Small intestine (tissue), 7 donors: ENCODE results near the gene MKKS. TPM values are rescaled to one million over a fixed set of nuclear protein-coding genes. Genes with fewer than 3 reads are reported as not detected.

Experiments used
- DNase-seq, 2 donors: peaks; one replicate each; pipeline versions ENCODE4 v3.0.0 to v3.0.0-alpha.2; 2013
- FAIRE-seq: peaks from 2 replicates; lab custom pipeline; 2012; peaks lifted over from hg19 to GRCh38; lab: Jason Lieb, UNC
- H3K27ac ChIP-seq, 3 donors: one replicate each; pipeline ENCODE4 v1.5.1; 2013; ENCODE audit warnings: low read length in 2 of 3, mild to moderate bottlenecking in 2 of 3, control low read depth in 1 of 3, inconsistent platforms in 1 of 3, low read depth in 1 of 3, moderate library complexity in 1 of 3
- H3K27me3 ChIP-seq, 3 donors: one replicate each; pipeline ENCODE4 v1.6.1; 2013; ENCODE audit warnings: low read length in 3 of 3, inconsistent platforms in 1 of 3; ENCODE audit not compliant: control insufficient read depth in 3 of 3, insufficient read depth in 3 of 3
- H3K36me3 ChIP-seq, 3 donors: one replicate each; pipeline ENCODE4 v1.6.1; 2013; ENCODE audit warnings: low read length in 3 of 3, inconsistent platforms in 1 of 3, low read depth in 1 of 3, mild to moderate bottlenecking in 1 of 3, moderate library complexity in 1 of 3; ENCODE audit not compliant: control insufficient read depth in 3 of 3, insufficient read depth in 2 of 3
- H3K4me1 ChIP-seq, 3 donors: one replicate each; pipeline ENCODE4 v1.6.1; 2013; ENCODE audit warnings: low read length in 2 of 3, inconsistent platforms in 1 of 3, low read depth in 1 of 3, mild to moderate bottlenecking in 1 of 3, moderate library complexity in 1 of 3; ENCODE audit not compliant: control insufficient read depth in 3 of 3, insufficient read depth in 2 of 3
- H3K4me3 ChIP-seq, 3 donors: one replicate each; pipeline ENCODE4 v1.5.1; 2013; ENCODE audit warnings: low read length in 3 of 3, control low read depth in 1 of 3, inconsistent platforms in 1 of 3, low read depth in 1 of 3, mild to moderate bottlenecking in 1 of 3, moderate library complexity in 1 of 3
- H3K9me3 ChIP-seq, 2 donors: one replicate each; pipeline ENCODE4 v1.6.1; 2013; ENCODE audit warnings: low read depth in 1 of 2, low read length in 1 of 2; ENCODE audit not compliant: control insufficient read depth in 2 of 2, insufficient read depth in 1 of 2
- WGBS, 3 donors: extraction: QIAGEN DNeasy Blood & Tissue Kit; methylation state at CpG; one replicate each; pipeline ENCODE4 v1.1.7; 2013; 5-methylcytosine and 5-hydroxymethylcytosine counted together
- polyA plus RNA-seq, 4 donors: library from polyadenylated mRNA; stranded (reverse) in 3 of 4; unstranded in 1 of 4; fragments of 200-250 nt in 3 of 4; fragments of 120-200 nt in 1 of 4; gene quantifications; one replicate each; pipeline versions ENCODE4 v1.2.1 to v1.2.3, GENCODE V29; 2013
- donor health status: healthy with polysubstance abuse.
- donor health status: control.
- donor health status: control.
- donor health status: Bipolar disorder and iron deficiency.
- donor health status: healthy.

The MKKS gene
- polyA plus RNA-seq, 4 donors: 22.7 to 29.1 (median 24.6) TPM

GRCh38 chr20:10434467-10434831 is 427 bp upstream of the MKKS start:
- no peaks in the 10 kb centered on the region for H3K27me3 ChIP-seq
- DNase-seq (peak; percentile 98 to 99), FAIRE-seq (peak; percentile 36)
- no peaks in the 10 kb centered on the region for H3K9me3 ChIP-seq
- WGBS, 3 donors: 0 to 1% (median 0%) methylated on average over 17 of the region's 17 CpGs
- peaks cover 7 to 15% (median 7%) of the 10 kb centered on the region in 3 donors for H3K4me1 ChIP-seq
- peaks cover 0 to 6% (median 0%) of the 10 kb centered on the region in 3 donors for H3K36me3 ChIP-seq
- H3K27ac ChIP-seq: peak overlapping the region; percentile 95 to 97 (median 96)
- peak overlapping the region; percentile 28 to 96 (median 79) for H3K4me3 ChIP-seq

GRCh38 chr20:10433014-10433622 is 904 bp downstream of the MKKS start:
- no peak for FAIRE-seq
- Histone ChIP-seq H3K4me1 (peaks cover 7 to 20% (median 14%) of the 10 kb centered on the region in 3 donors), H3K27ac (peak overlapping the region; percentile 95 to 97 (median 96)), H3K4me3 (peak overlapping the region; percentile 77 to 96 (median 79)), H3K36me3 (peaks cover 0 to 5% (median 0%) of the 10 kb centered on the region in 3 donors), H3K9me3 (no peaks in the 10 kb centered on the region), H3K27me3 (no peaks in the 10 kb centered on the region)
- DNase-seq: peak in 1 of 2 donors; percentile 25
- 34 to 51% (median 48%) methylated on average over 28 to 30 of the region's 30 CpGs for WGBS, 3 donors

GRCh38 chr20:10432079-10432478 is 1.9 kb downstream of the MKKS start:
- Histone ChIP-seq H3K9me3 (no peaks in the 10 kb centered on the region), H3K4me3 (no peak overlapping the region), H3K27ac (no peak overlapping the region), H3K36me3 (peaks cover 0 to 5% (median 0%) of the 10 kb centered on the region in 3 donors), H3K27me3 (no peaks in the 10 kb centered on the region), H3K4me1 (peaks cover 7 to 20% (median 14%) of the 10 kb centered on the region in 3 donors)
- DNase-seq: no peak
- FAIRE-seq: no peak
- 70 to 78% (median 77%) methylated on average over 1 of the region's 1 CpG for WGBS, 3 donors

- Histone ChIP-seq H3K4me3 (no peak overlapping the region), H3K36me3 (peaks cover 0 to 8% (median 0%) of the 10 kb centered on the region in 3 donors), H3K4me1 (peaks cover 7 to 20% (median 14%) of the 10 kb centered on the region in 3 donors), H3K9me3 (no peaks in the 10 kb centered on the region), H3K27ac (no peak overlapping the region), H3K27me3 (no peaks in the 10 kb centered on the region)
- FAIRE-seq (no peak), DNase-seq (no peak)
- 70 to 90% (median 77%) methylated on average over 5 of the region's 5 CpGs for WGBS, 3 donors
Observed at GRCh38 chr20:10430704-10431103, 3.3 kb downstream of the MKKS start.

GRCh38 chr20:10430000-10430466 is 4.0 kb downstream of the MKKS start:
- FAIRE-seq (no peak), DNase-seq (peak in 1 of 2 donors; percentile 32)
- peaks cover 0 to 8% (median 0%) of the 10 kb centered on the region in 3 donors for H3K36me3 ChIP-seq
- peaks cover 7 to 20% (median 14%) of the 10 kb centered on the region in 3 donors for H3K4me1 ChIP-seq
- H3K9me3 ChIP-seq: no peaks in the 10 kb centered on the region
- peak overlapping the region in 1 of 3 donors; percentile 37 for H3K27ac ChIP-seq
- no peaks in the 10 kb centered on the region for H3K27me3 ChIP-seq
- no peak overlapping the region for H3K4me3 ChIP-seq

- DNase-seq: peak; percentile 78 to 86
Observed at GRCh38 chr20:10429443-10429981, 4.5 kb downstream of the MKKS start.

GRCh38 chr20:10428008-10428407 is 6.0 kb downstream of the MKKS start:
- no peak overlapping the region for H3K27ac ChIP-seq
- H3K36me3 ChIP-seq: peaks cover 0 to 11% (median 0%) of the 10 kb centered on the region in 3 donors
- H3K27me3 ChIP-seq: no peaks in the 10 kb centered on the region
- no peaks in the 10 kb centered on the region for H3K9me3 ChIP-seq
- no peak overlapping the region for H3K4me3 ChIP-seq
- H3K4me1 ChIP-seq: peaks cover 7 to 20% (median 13%) of the 10 kb centered on the region in 3 donors
- DNase-seq (no peak), FAIRE-seq (no peak)

More at GRCh38 chr20:10429443-10429981, 4.5 kb downstream of the MKKS start:
- peak overlapping the region in 1 of 3 donors; percentile 37 for H3K27ac ChIP-seq
- no peak for FAIRE-seq
- 35 to 72% (median 71%) methylated on average over 5 of the region's 5 CpGs for WGBS, 3 donors
- peaks cover 0 to 8% (median 0%) of the 10 kb centered on the region in 3 donors for H3K36me3 ChIP-seq
- no peaks in the 10 kb centered on the region for H3K9me3 ChIP-seq
- H3K27me3 ChIP-seq: no peaks in the 10 kb centered on the region
- H3K4me3 ChIP-seq: no peak overlapping the region
- H3K4me1 ChIP-seq: peaks cover 7 to 20% (median 14%) of the 10 kb centered on the region in 3 donors

GRCh38 chr20:10427060-10427692 is 6.8 kb downstream of the MKKS start:
- H3K4me1 ChIP-seq: peaks cover 6 to 16% (median 10%) of the 10 kb centered on the region in 3 donors
- H3K4me3 ChIP-seq: no peak overlapping the region
- no peak overlapping the region for H3K27ac ChIP-seq
- peaks cover 0 to 11% (median 0%) of the 10 kb centered on the region in 3 donors for H3K36me3 ChIP-seq
- FAIRE-seq (no peak), DNase-seq (peak; percentile 42 to 61)
- 26 to 36% (median 35%) methylated on average over 3 of the region's 3 CpGs for WGBS, 3 donors
- H3K27me3 ChIP-seq: no peaks in the 10 kb centered on the region
- no peaks in the 10 kb centered on the region for H3K9me3 ChIP-seq
